Effector CD8-positive, alpha-beta T cell (primary cell): ENCODE measurements around the gene LRP1B.

Experiments
- DNase-seq: peaks from one replicate; lab custom pipeline; 2025; lab: John Stamatoyannopoulos, UW

LRP1B gene

DNA sequence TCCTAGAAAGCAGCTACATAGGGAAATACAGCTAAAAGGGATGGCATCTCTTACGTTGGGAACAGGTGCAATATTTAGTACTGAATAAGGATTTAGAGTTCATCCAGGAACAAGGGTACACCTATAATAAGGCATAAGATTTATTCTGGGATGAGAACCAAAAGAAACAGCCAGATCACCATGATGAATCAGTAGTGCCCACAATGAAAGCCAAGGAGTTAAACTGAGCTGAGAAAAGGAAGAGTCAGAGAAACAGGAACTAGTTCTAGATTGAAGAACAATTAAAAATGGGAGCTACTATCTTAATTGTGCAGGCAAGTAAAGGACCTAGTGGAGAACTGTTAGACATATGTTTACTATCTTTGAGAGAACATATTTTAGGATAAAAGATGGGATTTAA, 692.3 kb downstream of the LRP1B start:
- no peak for DNase-seq

DNA sequence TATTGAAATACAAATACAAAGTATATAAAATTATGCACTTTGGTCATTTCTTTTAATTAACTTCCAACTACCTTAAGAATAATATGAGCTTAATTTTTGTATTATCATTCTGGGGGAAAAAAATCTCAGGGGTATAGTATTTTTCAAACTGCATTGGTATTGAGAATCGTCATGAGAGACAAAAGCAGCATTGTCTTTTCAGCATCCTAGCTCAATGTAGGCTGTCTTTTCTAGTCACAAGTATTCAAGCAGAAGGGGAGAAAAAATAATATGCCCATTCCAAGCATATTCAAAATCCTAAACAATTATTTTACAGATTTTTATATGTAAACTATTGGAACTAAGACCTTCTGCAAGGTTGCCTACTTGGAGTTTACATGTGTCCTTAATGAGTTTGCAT, 693.3 kb downstream of the LRP1B start:
- no peak for DNase-seq

DNA sequence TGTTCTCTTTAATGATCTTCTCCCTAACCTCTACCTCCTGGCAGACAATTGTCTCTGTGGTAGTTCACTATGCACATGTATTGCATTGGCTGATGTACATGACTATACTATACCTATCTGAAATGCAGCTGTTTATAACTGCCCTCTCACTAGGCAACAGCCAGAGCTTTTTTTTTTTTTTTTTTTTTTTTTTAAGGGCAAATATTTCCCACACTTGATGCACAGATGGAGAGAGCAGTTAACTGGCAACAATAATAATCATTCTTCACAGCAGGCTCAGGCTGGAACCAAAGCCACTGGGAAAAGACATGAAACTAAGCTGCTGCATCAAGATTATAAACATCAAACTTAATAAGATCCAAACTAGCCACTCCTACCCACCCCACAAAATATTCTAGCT, 707.7 kb downstream of the LRP1B start:
- DNase-seq, result no peak

- no peak for DNase-seq
These were observed 713.5 kb downstream of the LRP1B start for GRCh38 chr2:141417246-141417797.

DNA sequence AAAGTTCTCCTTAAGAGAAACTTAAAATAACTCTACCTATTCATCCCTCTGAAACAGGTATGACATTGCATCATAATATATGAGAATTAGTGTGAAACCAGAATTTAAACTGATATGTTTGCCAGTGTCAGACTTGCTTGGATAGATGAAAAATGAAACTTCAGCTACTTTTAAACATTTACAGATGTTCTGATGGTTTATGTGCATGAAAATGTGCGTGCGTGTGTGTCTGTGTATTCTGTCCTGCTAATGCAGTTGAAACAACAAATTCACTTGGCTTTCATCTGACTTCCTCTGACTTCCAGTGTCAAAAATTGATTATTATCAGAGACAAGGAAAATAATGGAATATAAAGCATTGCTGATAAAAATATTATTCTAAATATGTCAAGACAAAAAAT, 719.4 kb downstream of the LRP1B start:
- no peak for DNase-seq

DNA sequence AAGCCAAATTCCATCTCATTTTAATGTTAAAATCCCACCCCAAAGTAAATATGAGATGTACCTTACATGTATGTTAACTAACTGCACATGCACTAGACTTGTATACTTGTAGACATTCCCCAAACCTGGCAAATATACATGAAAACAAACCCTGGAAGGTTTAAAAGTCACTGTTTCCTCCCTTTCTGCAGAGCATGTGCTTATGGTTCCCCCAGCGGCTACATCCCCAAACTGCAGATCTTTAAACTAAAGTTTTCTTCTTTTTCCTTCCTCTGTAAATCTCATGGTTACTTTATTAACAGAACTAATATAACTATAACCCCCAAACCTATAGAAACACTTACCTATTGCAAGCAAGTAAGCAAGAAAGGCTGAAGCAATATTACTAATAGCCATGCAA, 731.5 kb downstream of the LRP1B start:
- DNase-seq, result no peak

DNA sequence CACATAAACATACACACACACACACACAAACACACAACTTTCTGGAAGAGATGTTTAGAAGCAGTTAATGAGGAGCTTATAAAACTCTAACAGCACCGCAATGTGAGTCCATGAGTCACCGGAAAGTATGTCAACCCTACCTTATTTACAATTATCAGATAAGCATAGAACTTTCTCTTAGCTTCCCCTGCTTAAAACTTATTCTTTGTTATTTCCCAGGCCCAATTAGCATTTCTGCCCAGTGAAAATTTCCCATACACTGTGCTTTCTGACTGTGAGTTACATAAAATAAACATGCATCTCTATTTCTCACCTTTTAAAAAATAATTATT, 737.6 kb downstream of the LRP1B start:
- no peak for DNase-seq

- DNase-seq, result no peak
These were observed 738.2 kb downstream of the LRP1B start for GRCh38 chr2:141392517-141393213.

GRCh38 chr2:141386168-141386567, 744.6 kb downstream of the LRP1B start:
- no peak for DNase-seq

GRCh38 chr2:141384676-141385075, 746.1 kb downstream of the LRP1B start:
- DNase-seq, result no peak

GRCh38 chr2:141381946-141382345, 748.9 kb downstream of the LRP1B start:
- no peak for DNase-seq

DNA sequence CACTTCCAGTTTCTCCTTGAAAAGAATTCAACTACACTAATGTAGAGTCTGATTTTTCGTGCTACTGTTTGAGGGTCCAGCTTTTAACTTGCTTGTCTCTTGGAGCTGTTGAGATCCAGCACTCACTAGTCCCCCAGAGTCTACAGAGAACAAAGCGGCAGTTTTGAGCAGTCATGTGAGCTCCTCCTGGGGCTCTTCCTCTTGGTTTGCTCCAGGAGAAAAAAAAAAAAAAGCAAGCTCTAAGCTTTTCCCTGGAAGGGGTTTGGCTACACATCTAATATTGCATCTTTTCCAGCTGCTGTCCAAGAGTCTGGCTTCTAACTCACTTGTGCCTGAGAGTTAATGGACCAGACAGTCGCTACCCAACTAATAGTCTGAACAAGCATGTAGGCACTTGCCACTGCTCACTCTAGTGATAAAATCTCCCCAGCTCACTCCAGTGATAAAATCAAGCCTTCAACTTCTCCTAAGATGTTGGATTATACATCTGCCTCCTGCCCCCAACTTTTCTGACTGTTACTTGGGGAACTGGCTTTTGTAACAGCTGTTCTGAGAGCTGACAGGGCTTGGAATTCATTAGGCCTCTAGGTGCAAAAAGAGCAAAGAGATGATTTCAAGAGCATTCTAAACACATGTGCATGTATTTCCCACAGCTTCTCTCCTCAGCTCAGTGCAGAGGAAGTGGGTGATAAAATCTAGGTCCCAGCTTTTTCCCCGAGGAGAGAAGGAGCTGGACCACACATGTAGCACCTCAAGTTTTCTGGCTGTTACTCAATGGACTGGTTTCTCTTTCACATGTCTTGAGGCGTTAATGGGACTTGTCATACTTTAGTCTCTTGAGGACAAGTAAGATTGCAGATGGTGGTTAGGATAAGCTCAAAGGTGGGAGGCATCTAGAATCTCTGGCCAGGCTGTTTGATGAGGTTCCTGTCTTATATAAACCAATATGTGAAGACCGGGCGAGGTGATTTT, 750.5 kb downstream of the LRP1B start:
- DNase-seq, result no peak

- DNase-seq, result no peak
These were observed 766.0 kb downstream of the LRP1B start for GRCh38 chr2:141364821-141365220.

GRCh38 chr2:141362311-141362710, 768.5 kb downstream of the LRP1B start:
- DNase-seq, result no peak

DNA sequence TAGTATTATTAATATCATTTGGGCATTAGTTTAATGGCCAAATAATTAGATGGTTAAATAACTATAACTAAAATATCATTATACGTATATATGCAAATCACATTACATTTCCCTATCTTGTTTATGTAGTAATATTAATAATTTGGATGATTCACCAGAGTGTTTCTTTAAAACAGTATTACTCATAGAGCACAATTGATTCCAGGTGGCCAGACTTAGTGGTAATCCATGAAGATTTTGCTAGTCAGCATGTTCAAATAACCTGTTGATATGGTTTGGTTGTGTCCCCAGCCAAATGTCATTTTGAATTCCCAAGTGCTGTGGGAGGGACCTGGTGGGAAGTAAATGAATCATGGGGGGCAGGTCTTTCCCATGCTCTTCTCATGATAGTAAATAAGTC, 782.3 kb downstream of the LRP1B start:
- no peak for DNase-seq

GRCh38 chr2:141341444-141341843, 789.4 kb downstream of the LRP1B start:
- DNase-seq, result no peak

GRCh38 chr2:141331127-141331526, 799.7 kb downstream of the LRP1B start:
- DNase-seq, result no peak

GRCh38 chr2:141329964-141330363, 800.9 kb downstream of the LRP1B start:
- no peak for DNase-seq

DNA sequence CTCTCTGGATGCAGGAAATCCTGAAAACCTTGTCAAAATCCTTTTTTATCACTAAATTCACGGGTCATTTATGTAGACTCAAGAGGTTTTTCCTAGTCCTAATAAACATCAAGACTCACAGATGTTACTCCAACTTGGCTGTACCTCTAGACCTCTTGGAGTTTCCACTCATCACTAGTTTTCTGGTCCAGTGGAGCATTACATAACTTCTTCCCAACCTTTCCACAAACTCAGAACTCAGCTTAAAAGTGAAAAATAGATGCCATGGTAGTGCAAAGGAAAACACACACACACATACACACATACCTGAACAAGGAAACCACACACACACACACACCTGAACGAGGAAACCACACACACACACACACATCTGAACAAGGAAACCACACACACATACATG, 807.2 kb downstream of the LRP1B start:
- DNase-seq, result no peak

DNA sequence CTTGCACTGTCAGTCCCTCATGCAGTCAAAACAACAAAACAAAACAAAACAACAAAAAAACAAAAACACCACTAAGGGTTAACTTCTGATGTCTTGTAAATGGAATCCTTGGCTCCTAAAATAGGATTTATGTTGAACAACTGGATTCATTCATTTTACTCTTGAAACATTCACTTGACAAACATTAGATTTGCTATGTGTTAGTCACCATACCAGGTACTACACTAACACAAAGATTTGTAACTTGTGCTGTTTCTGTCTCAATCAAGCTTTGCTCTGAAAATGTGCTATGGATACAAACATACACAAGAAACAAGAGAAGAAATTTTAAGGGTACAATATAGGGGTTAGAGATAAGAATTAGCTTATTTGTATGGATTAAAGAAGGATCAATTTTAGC, 812.8 kb downstream of the LRP1B start:
- no peak for DNase-seq

GRCh38 chr2:141316606-141317005, 814.2 kb downstream of the LRP1B start:
- no peak for DNase-seq

DNA sequence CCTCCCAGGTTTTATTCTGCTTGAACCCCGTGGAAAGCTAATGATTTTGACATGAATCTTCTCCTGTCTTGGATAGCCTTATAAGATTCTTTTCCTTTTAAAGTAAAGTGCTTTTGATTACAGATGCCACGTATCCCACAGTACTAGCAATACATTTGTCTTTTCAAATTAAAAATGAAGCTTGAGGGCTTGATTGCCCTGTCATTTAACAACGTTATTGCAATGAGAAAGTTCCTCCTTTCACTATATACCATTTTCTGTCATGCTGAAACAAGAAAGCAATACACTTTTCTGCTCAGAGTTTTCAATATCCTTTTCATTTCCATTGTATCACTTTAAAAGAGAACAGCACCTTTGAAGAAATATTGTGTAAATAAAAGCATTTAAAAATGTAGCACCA, 814.7 kb downstream of the LRP1B start:
- DNase-seq, result no peak

GRCh38 chr2:141313972-141314371, 816.8 kb downstream of the LRP1B start:
- DNase-seq, result no peak
